K562 (cell line): ENCODE results near the gene RNF44. TPM values are rescaled to one million over a fixed set of nuclear protein-coding genes. Genes with fewer than 3 reads are reported as not detected.

Experiments used
- ATAC-seq: fragments of 200-7000 bp; cut with Tn5 transposase; 3 replicates; pipeline ENCODE4 v1.9.1; 2020; ENCODE audit warnings: moderate library complexity
- BruUV-seq: library from RNA; stranded (reverse); fragments of 400-500 nt; replicated peaks from 2 replicates; lab custom pipeline; 2021; lab: Mats Ljungman, UMichigan
- CTCF ChIA-PET: fragments of 300-600 bp; formaldehyde crosslinking; extraction: SDS; loops from one replicate; lab custom pipeline; 2021; ENCODE audit warnings: low intra/inter-chr PET ratio; lab: Yijun Ruan, JAX
- POLR2A ChIA-PET: fragments of 300-600, 350-650 bp; sonication (Branson Sonifier 250); formaldehyde crosslinking; extraction: SDS; loops from one replicate; lab custom pipeline; 2021; ENCODE audit warnings: antibody characterized with exemption, inconsistent platforms; lab: Yijun Ruan, JAX
- DNase-seq, 4 experiments: peaks; one replicate each; pipeline versions ENCODE4 v3.0.0 to v3.0.0-alpha.2; 2011 to 2018; ENCODE audit warnings: low spot score in 3 of 4, mixed read lengths in 3 of 4; ENCODE audit errors: extremely low read depth in 1 of 4
- FAIRE-seq: peaks from 2 replicates; lab custom pipeline; 2011; peaks lifted over from hg19 to GRCh38; lab: Jason Lieb, UNC
- H2AFZ ChIP-seq: 2 replicates; pipeline ENCODE4 v1.6.0; 2011; ENCODE audit warnings: low read depth, low read length, control low read depth, inconsistent platforms
- H3K27ac ChIP-seq: fragments of 200-600 bp; 3 replicates; pipeline ENCODE4 v1.8.0; 2011; ENCODE audit warnings: low read depth, mild to moderate bottlenecking, control low read depth, inconsistent platforms, low read length, moderate library complexity, mixed read lengths; ENCODE audit errors: extremely low read depth
- H3K27me3 ChIP-seq, 2 experiments: fragments of 300-600 bp in 1 of 2; 2 replicates in 1 of 2; 3 replicates in 1 of 2; pipeline versions ENCODE4 v1.6.0 to v1.8.0; 2011; ENCODE audit warnings: inconsistent platforms in 2 of 2, low read length in 2 of 2, mild to moderate bottlenecking in 1 of 2, mixed read lengths in 1 of 2, moderate library complexity in 1 of 2; ENCODE audit not compliant: control insufficient read depth in 2 of 2, insufficient read depth in 2 of 2
- H3K36me3 ChIP-seq: fragments of 300-600 bp; 3 replicates; pipeline ENCODE4 v1.8.0; 2011; ENCODE audit warnings: mild to moderate bottlenecking, low read length, inconsistent platforms; ENCODE audit not compliant: control insufficient read depth, insufficient read depth
- H3K4me1 ChIP-seq, 2 experiments: fragments of 200-600 bp in 1 of 2; replicated peaks in 1 of 2; 2 replicates in 1 of 2; 3 replicates in 1 of 2; pipeline versions ENCODE4 v1.5.1 to v1.8.0; 2011; ENCODE audit warnings: inconsistent platforms in 2 of 2, low read length in 2 of 2, mild to moderate bottlenecking in 1 of 2, mixed read lengths in 1 of 2, moderate library complexity in 1 of 2; ENCODE audit not compliant: control insufficient read depth in 2 of 2, insufficient read depth in 2 of 2
- H3K4me2 ChIP-seq: 2 replicates; pipeline ENCODE4 v1.6.1; 2011; ENCODE audit warnings: low read length, control low read depth, inconsistent platforms, mixed read lengths; ENCODE audit not compliant: insufficient read depth
- H3K4me3 ChIP-seq: fragments of 200-600 bp; sonication (generic), shearing (Covaris generic); 2 replicates; pipeline ENCODE4 v1.5.1; 2016; ENCODE audit warnings: control low read depth, inconsistent platforms
- H3K79me2 ChIP-seq: fragments of 200-600 bp; 3 replicates; pipeline ENCODE4 v1.8.0; 2011; ENCODE audit warnings: low read length, inconsistent platforms; ENCODE audit not compliant: control insufficient read depth, insufficient read depth
- H3K9ac ChIP-seq, 2 experiments: 2 replicates each; pipeline versions ENCODE4 v1.6.0 to v1.6.1; 2011; ENCODE audit warnings: low read depth in 2 of 2, low read length in 2 of 2, control low read depth in 1 of 2, inconsistent platforms in 1 of 2, mild to moderate bottlenecking in 1 of 2, mixed read lengths in 1 of 2; ENCODE audit not compliant: insufficient read depth in 1 of 2
- H3K9me1 ChIP-seq: one replicate; pipeline ENCODE4 v1.6.0; 2011; ENCODE audit warnings: inconsistent platforms, mild to moderate bottlenecking, low read length, moderate library complexity; ENCODE audit not compliant: control insufficient read depth, insufficient read depth
- H3K9me3 ChIP-seq: replicated peaks from 2 replicates; pipeline ENCODE4 v1.5.1; 2011; ENCODE audit warnings: low read depth, low read length, inconsistent platforms; ENCODE audit not compliant: control insufficient read depth, insufficient read depth
- H4K20me1 ChIP-seq: replicated peaks from 2 replicates; pipeline ENCODE4 v1.6.1; 2011; ENCODE audit warnings: low read length, inconsistent platforms, mixed read lengths; ENCODE audit not compliant: control insufficient read depth, insufficient read depth
- CEBPG ChIP-seq, 3 experiments: fragments of 200-800 bp in 1 of 3; sonication (Bioruptor generic) in 1 of 3; sonication (generic) in 1 of 3; formaldehyde crosslinking in 1 of 3; IDR thresholded peaks in 2 of 3; conservative IDR thresholded peaks in 1 of 3; 2 replicates each; pipeline versions ENCODE4 v1.6.1 to v1.8.0; 2016 to 2022; ENCODE audit warnings: missing compliant biosample characterization in 2 of 3, missing genetic modification characterization in 2 of 3, mild to moderate bottlenecking in 1 of 3, missing genetic modification reagents in 1 of 3
- CHD4 ChIP-seq: fragments of 200-600 bp; sonication (generic); IDR thresholded peaks from 3 replicates; pipeline ENCODE4 v1.6.1; 2012; ENCODE audit warnings: low read depth, mild to moderate bottlenecking, mixed read lengths, low read length, inconsistent platforms; ENCODE audit not compliant: insufficient read depth, insufficient replicate concordance, poor library complexity, severe bottlenecking
- ETS2 ChIP-seq: IDR thresholded peaks from 2 replicates; pipeline ENCODE4 v1.6.1; 2016; ENCODE audit warnings: borderline replicate concordance, missing genetic modification characterization, mild to moderate bottlenecking, moderate library complexity, missing compliant biosample characterization; ENCODE audit not compliant: poor library complexity, severe bottlenecking
- FOS ChIP-seq: IDR thresholded peaks from 3 replicates; pipeline ENCODE4 v1.6.1; 2011; ENCODE audit not compliant: insufficient read length; ENCODE audit errors: extremely low read depth
- GTF2B ChIP-seq: IDR thresholded peaks from 2 replicates; pipeline ENCODE4 v1.6.1; 2011; ENCODE audit not compliant: insufficient read length; ENCODE audit errors: extremely low read depth
- HDAC6 ChIP-seq: IDR thresholded peaks from 2 replicates; pipeline ENCODE4 v1.6.1; 2012; ENCODE audit warnings: low read depth, mild to moderate bottlenecking, control low read depth, inconsistent platforms, low read length, moderate library complexity
- MAZ ChIP-seq, 2 experiments: fragments of 450-650 bp in 1 of 2; sonication (generic) in 1 of 2; formaldehyde crosslinking; IDR thresholded peaks in 1 of 2; conservative IDR thresholded peaks in 1 of 2; 2 replicates each; pipeline versions ENCODE4 v1.4.0 to v1.5.0; 2020; ENCODE audit warnings: mild to moderate bottlenecking in 1 of 2, missing genetic modification reagents in 1 of 2
- MEF2A ChIP-seq: IDR thresholded peaks from 2 replicates; pipeline ENCODE4 v1.6.1; 2011; ENCODE audit warnings: low read depth, mild to moderate bottlenecking, low read length, moderate library complexity; ENCODE audit not compliant: control insufficient read depth
- MTA3 ChIP-seq: fragments of 450-650 bp; formaldehyde crosslinking; IDR thresholded peaks from 2 replicates; pipeline ENCODE4 v1.6.1; 2017; ENCODE audit warnings: mild to moderate bottlenecking, borderline replicate concordance
- PATZ1 ChIP-seq: fragments of 250-450 bp; sonication (Bioruptor Pico); IDR thresholded peaks from 2 replicates; pipeline ENCODE4 v1.5.0; 2020; ENCODE audit warnings: mild to moderate bottlenecking, borderline replicate concordance
- PTBP1 ChIP-seq: fragments of 200-400 bp; formaldehyde crosslinking; IDR thresholded peaks from 2 replicates; pipeline ENCODE4 v1.6.1; 2017; ENCODE audit warnings: low read depth, low read length
- USF1 ChIP-seq: sonication (generic); formaldehyde crosslinking; IDR thresholded peaks from 2 replicates; pipeline ENCODE4 v1.9.0; 2022; ENCODE audit warnings: mild to moderate bottlenecking, missing genetic modification reagents
- ZNF143 ChIP-seq: sonication (generic); formaldehyde crosslinking; IDR thresholded peaks from 2 replicates; pipeline ENCODE4 v1.9.0; 2022; ENCODE audit warnings: mild to moderate bottlenecking, missing genetic modification reagents
- ZNF24 ChIP-seq: fragments of 450-650 bp; IDR thresholded peaks from 2 replicates; pipeline ENCODE4 v1.6.1; 2016
- ZNF316 ChIP-seq: fragments of 450-650 bp; IDR thresholded peaks from 2 replicates; pipeline ENCODE4 v1.6.1; 2016
- ZNF41 ChIP-seq: fragments of 250-450 bp; sonication (Bioruptor Pico); conservative IDR thresholded peaks from 2 replicates; pipeline ENCODE4 v1.4.0; 2020; ENCODE audit warnings: mild to moderate bottlenecking
- ZNF707 ChIP-seq: fragments of 250-450 bp; sonication (Bioruptor Pico); conservative IDR thresholded peaks from 2 replicates; pipeline ENCODE4 v1.8.0; 2022; ENCODE audit warnings: inconsistent platforms, mild to moderate bottlenecking, moderate library complexity
- WGBS: fragments of 100-300 bp; shearing (Covaris generic); methylation state at CpG from one replicate; pipeline ENCODE4 v1.1.6; 2016; ENCODE audit warnings: low coverage, mixed read lengths; ENCODE audit not compliant: insufficient coverage; ENCODE audit errors: missing lambda C conversion rate; 5-methylcytosine and 5-hydroxymethylcytosine counted together
- in situ Hi-C: fragments of 300-500 bp; cut with MboI; formaldehyde crosslinking; loops from 4 replicates; pipeline ENCODE4 v1.15.0; 2018; ENCODE audit warnings: inconsistent platforms, mixed read lengths
- intact Hi-C: fragments of 100-400 bp; cut with micrococcal nuclease; formaldehyde crosslinking; loops from 2 replicates; pipeline ENCODE4 v1.14.2; 2022
- polyA plus RNA-seq, 8 experiments: library from polyadenylated mRNA; depleted of rRNA in 4 of 8; stranded (reverse) in 5 of 8; unstranded in 3 of 8; fragments of >200 nt; fragmentation: Nextera tagmentation in 2 of 8; fragmentation: Illumina TruSeq in 1 of 8; extraction: Ambion mirVana in 2 of 8; extraction: Trizol in 1 of 8; gene quantifications; 2 replicates each; pipeline versions ENCODE4 v1.2.1 to v1.2.3, GENCODE V29; 2011 to 2014; ENCODE audit warnings: inconsistent platforms in 1 of 8, missing spikeins in 1 of 8
- total RNA-seq, 7 experiments: library from RNA; depleted of rRNA in 6 of 7; stranded (reverse); fragments of >200 nt in 6 of 7; fragmentation: Illumina TruSeq in 2 of 7; extraction: Trizol in 2 of 7; gene quantifications; 2 replicates each; pipeline versions ENCODE4 v1.2.1 to v1.2.3, GENCODE V29; 2011 to 2021; ENCODE audit warnings: low replicate concordance in 1 of 7

The RNF44 gene
- total and polyA plus RNA-seq, 9 of the 15 experiments (the other 6 are each of a cell fraction or from before 2014, with no cell fraction given) = 1.6 to 82.6 (median 7.4) TPM

GRCh38 chr5:176535101-176535663 lies 2.0 kb downstream of the RNF44 start (continued):
- TF ChIP-seq CHD4 (peak; percentile 62), FOS (no peak), PATZ1 (CRISPR knock-in tag) (no peak), MTA3 (no peak), ZNF24 (no peak)
- TF ChIP-seq, all 486 proteins: peak for 8

- BruUV-seq = no TSS peak
- intact Hi-C loops = no loop called here
- Histone ChIP-seq H3K4me2 (peak overlapping the region; percentile 99), H4K20me1 (peaks cover 26% of the 10 kb centered on the region; the same call in 1 of the 2 replicates), H3K79me2 (peaks cover 43% of the 10 kb centered on the region), H3K4me1 (peaks cover 40 to 50% of the 10 kb centered on the region in 2 experiments), H3K27me3 (no peaks in the 10 kb centered on the region), H3K9me3 (no peaks in the 10 kb centered on the region), H3K27ac (peak overlapping the region; percentile 98; the same call in 1 of the 3 replicates), H3K36me3 (peaks cover 53% of the 10 kb centered on the region; the same call in 2 of the 3 replicates), H3K9me1 (peaks cover 4% of the 10 kb centered on the region), H3K9ac (peak overlapping the region; percentile 74 to 96), H2AFZ (no peak overlapping the region), H3K4me3 (no peak overlapping the region)
- ATAC-seq (no peak), DNase-seq (no peak), FAIRE-seq (no peak)
- in situ Hi-C loops = no loop called here
- ChIA-PET POLR2A (interaction anchor here (0.9 to 4.8 kb wide), 10 partner anchors 9 to 173 kb away, joined by 3 to 39 read pairs (median 4); partner anchors contain the start of gene KIAA1191), CTCF (no interaction called here)
- 79% methylated on average over 4 of the region's 4 CpGs for WGBS
- TF ChIP-seq MAZ (CRISPR knock-in tag; conservative IDR thresholded peaks at IDR 0.05 in 1 of 2, IDR thresholded peaks at IDR 0.05 in 1 of 2) = no peak
- TF ChIP-seq ETS2 = no peak
- TF ChIP-seq ZNF143 = no peak
- no peak for TF ChIP-seq CEBPG (CRISPR knock-in tag; IDR thresholded peaks at IDR 0.05)
- TF ChIP-seq CEBPG (tag; conservative IDR thresholded peaks at IDR 0.05 in 1 of 2, IDR thresholded peaks at IDR 0.05 in 1 of 2) = no peak
- TF ChIP-seq ZNF41 (CRISPR knock-in tag) = no peak
- TF ChIP-seq MEF2A = no peak
- TF ChIP-seq ZNF707 (CRISPR knock-in tag) = no peak
- no peak for TF ChIP-seq USF1
- 0 out of 2 replicates have a peak, but pooled peaks have one; percentile 3 for TF ChIP-seq PTBP1
- TF ChIP-seq ZNF316 = no peak
- no peak for TF ChIP-seq HDAC6
- no peak for TF ChIP-seq GTF2B
Observed at GRCh38 chr5:176534640-176535039, 2.6 kb downstream of the RNF44 start.
